GM12874 (cell line): ENCODE results near the gene OR10A3.

Experiments
- CTCF ChIP-seq: IDR thresholded peaks from 2 replicates; pipeline ENCODE4 v1.5.1; 2011; ENCODE audit warnings: low read depth, mild to moderate bottlenecking, control low read depth, low read length, moderate library complexity; ENCODE audit not compliant: insufficient read depth

The OR10A3 gene

GRCh38 chr11:7965386-7965785, 23.9 kb upstream of the OR10A3 start, which contains the start of gene NLRP10:
Gene NLRP10, minus strand, starts transcription at chr11:7965447. Its CDS starts 1,952 bp downstream, at chr11:7963495.
- TF ChIP-seq CTCF: no peak

DNA sequence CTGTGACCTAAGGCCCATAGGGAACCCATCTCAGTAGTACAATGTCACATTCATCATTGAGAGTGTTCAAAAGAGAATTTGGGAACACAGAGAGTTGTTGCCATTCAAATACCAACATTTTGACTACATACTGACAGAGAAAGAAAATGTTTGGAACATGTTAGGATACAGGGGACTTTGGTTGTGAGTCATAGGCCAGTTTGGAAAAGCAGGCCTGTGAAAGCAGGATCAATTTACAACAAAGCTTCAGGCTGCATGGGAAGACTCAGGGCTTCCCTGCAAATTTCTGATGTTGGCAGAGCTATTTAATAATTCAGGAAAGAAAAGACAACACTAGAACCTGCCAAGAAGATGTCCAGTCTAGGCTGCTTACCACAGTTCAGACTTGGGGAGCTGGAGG, 23.4 kb upstream of the OR10A3 start:
- TF ChIP-seq CTCF: no peak

- no peak for TF ChIP-seq CTCF
Observed at GRCh38 chr11:7964261-7964660, 22.8 kb upstream of the OR10A3 start.

DNA sequence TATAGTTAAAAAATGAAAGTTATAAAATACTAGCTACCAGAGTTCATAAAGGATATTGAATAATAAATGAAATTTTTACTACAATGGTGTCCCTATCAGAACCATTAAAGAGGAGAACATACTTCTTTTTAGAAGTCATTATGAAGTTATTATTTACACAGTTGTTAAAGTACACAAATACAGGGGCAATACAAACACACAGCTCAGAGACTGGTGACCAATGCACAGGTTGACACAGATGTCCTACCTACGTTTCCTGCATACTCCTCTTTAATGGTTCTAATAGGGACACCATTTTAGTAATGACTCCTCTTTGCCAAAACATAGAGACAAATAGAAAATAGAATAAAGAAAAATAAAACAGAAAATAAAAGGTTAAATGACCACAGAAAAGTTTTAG, 13.7 kb upstream of the OR10A3 start:
- no peak for TF ChIP-seq CTCF

GRCh38 chr11:7949934-7950333, 8.4 kb upstream of the OR10A3 start:
- no peak for TF ChIP-seq CTCF

DNA sequence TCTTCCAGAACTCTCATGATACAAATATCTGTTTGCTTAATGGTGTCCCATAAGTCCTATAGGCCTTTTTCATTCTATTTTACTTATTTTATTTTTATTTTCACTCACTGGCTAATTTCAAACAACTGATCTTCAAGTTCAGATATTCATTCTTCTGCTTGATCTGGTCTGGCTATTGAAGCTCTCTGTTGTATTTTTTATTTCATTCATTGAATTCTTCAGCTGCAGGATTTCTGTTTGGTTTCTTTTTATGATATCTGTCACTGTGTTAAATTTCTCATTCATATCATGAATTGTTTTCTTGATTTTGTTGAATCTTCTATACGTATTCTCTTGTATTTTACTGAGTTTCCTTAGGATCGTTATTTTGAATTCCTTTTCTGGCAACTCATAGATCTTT, 2.6 kb upstream of the OR10A3 start:
- no peak for TF ChIP-seq CTCF

- no peak for TF ChIP-seq CTCF
Observed at GRCh38 chr11:7941146-7941545, 362 bp downstream of the OR10A3 start.

GRCh38 chr11:7936615-7937014, 4.9 kb downstream of the OR10A3 start:
- no peak for TF ChIP-seq CTCF
